IPS-20b (cell line): Measurements from ENCODE around the gene GPR142.

Source experiments
- H3K27ac ChIP-seq: one replicate; pipeline ENCODE4 v1.5.1; 2013; ENCODE audit warnings: low read length
- H3K27me3 ChIP-seq: 2 replicates; pipeline ENCODE4 v1.6.1; 2013; ENCODE audit warnings: mild to moderate bottlenecking, low read length, inconsistent platforms; ENCODE audit not compliant: insufficient read depth
- H3K36me3 ChIP-seq: 2 replicates; pipeline ENCODE4 v1.6.1; 2013; ENCODE audit warnings: low read depth, mild to moderate bottlenecking, inconsistent platforms, low read length, moderate library complexity; ENCODE audit not compliant: insufficient read depth
- H3K4me1 ChIP-seq: 2 replicates; pipeline ENCODE4 v1.6.1; 2013; ENCODE audit warnings: mild to moderate bottlenecking, control low read depth, inconsistent platforms, low read length, moderate library complexity; ENCODE audit not compliant: insufficient read depth
- H3K4me3 ChIP-seq: 2 replicates; pipeline ENCODE4 v1.5.1; 2013; ENCODE audit warnings: mild to moderate bottlenecking, low read length, inconsistent platforms
- H3K9ac ChIP-seq: 2 replicates; pipeline ENCODE4 v1.6.1; 2013; ENCODE audit warnings: low read depth, mild to moderate bottlenecking, inconsistent platforms, low read length, moderate library complexity
- H3K9me3 ChIP-seq: 2 replicates; pipeline ENCODE4 v1.6.1; 2013; ENCODE audit warnings: mild to moderate bottlenecking, low read depth, low read length, inconsistent platforms; ENCODE audit not compliant: insufficient read depth

Gene GPR142

GRCh38 chr17:74334393-74335039, 32.8 kb upstream of the GPR142 start:
- Histone ChIP-seq H3K27me3 (no peaks in the 10 kb centered on the region), H3K4me3 (no peak overlapping the region), H3K9me3 (no peaks in the 10 kb centered on the region), H3K36me3 (no peaks in the 10 kb centered on the region), H3K9ac (no peak overlapping the region), H3K4me1 (peaks cover 8% of the 10 kb centered on the region; the same call in 1 of the 2 replicates), H3K27ac (no peak overlapping the region)

- no peaks in the 10 kb centered on the region for H3K27me3 ChIP-seq
- no peak overlapping the region for H3K9ac ChIP-seq
- H3K4me1 ChIP-seq = peaks cover 8% of the 10 kb centered on the region; the same call in 1 of the 2 replicates
- H3K9me3 ChIP-seq = no peaks in the 10 kb centered on the region
- peak overlapping the region; percentile 48 for H3K27ac ChIP-seq
- no peaks in the 10 kb centered on the region for H3K36me3 ChIP-seq
- H3K4me3 ChIP-seq = no peak overlapping the region
These were observed 31.7 kb upstream of the GPR142 start for GRCh38 chr17:74335529-74336062.

- H3K27ac ChIP-seq = no peak overlapping the region
- no peak overlapping the region for H3K9ac ChIP-seq
- H3K4me1 ChIP-seq = peaks cover 8% of the 10 kb centered on the region; the same call in 1 of the 2 replicates
- no peaks in the 10 kb centered on the region for H3K27me3 ChIP-seq
- no peaks in the 10 kb centered on the region for H3K36me3 ChIP-seq
- H3K9me3 ChIP-seq = no peaks in the 10 kb centered on the region
- H3K4me3 ChIP-seq = no peak overlapping the region
These were observed 31.0 kb upstream of the GPR142 start for GRCh38 chr17:74336307-74336706.

- no peaks in the 10 kb centered on the region for H3K27me3 ChIP-seq
- H3K4me1 ChIP-seq = peaks cover 3% of the 10 kb centered on the region; the same call in 1 of the 2 replicates
- no peaks in the 10 kb centered on the region for H3K36me3 ChIP-seq
- H3K9ac ChIP-seq = no peak overlapping the region; the same call in 1 of the 2 replicates
- no peaks in the 10 kb centered on the region for H3K9me3 ChIP-seq
- H3K4me3 ChIP-seq = no peak overlapping the region
- H3K27ac ChIP-seq = no peak overlapping the region
These were observed 29.3 kb upstream of the GPR142 start for GRCh38 chr17:74337834-74338500.

GRCh38 chr17:74339537-74340195, 27.6 kb upstream of the GPR142 start:
- Histone ChIP-seq H3K27me3 (no peaks in the 10 kb centered on the region), H3K9ac (no peak overlapping the region), H3K27ac (no peak overlapping the region), H3K4me3 (no peak overlapping the region), H3K4me1 (peaks cover 3% of the 10 kb centered on the region; the same call in 1 of the 2 replicates), H3K36me3 (no peaks in the 10 kb centered on the region), H3K9me3 (no peaks in the 10 kb centered on the region)

- Histone ChIP-seq H3K4me3 (no peak overlapping the region), H3K27me3 (no peaks in the 10 kb centered on the region), H3K9ac (no peak overlapping the region), H3K27ac (no peak overlapping the region), H3K4me1 (no peaks in the 10 kb centered on the region; the same call in 1 of the 2 replicates), H3K36me3 (no peaks in the 10 kb centered on the region), H3K9me3 (no peaks in the 10 kb centered on the region)
These were observed 26.8 kb upstream of the GPR142 start for GRCh38 chr17:74340470-74341023.

GRCh38 chr17:74342224-74342623, 25.1 kb upstream of the GPR142 start:
- no peaks in the 10 kb centered on the region for H3K9me3 ChIP-seq

GRCh38 chr17:74343121-74343520, 24.2 kb upstream of the GPR142 start:
- peaks cover 5% of the 10 kb centered on the region for H3K27me3 ChIP-seq

More at GRCh38 chr17:74342224-74342623, 25.1 kb upstream of the GPR142 start:
- H3K4me3 ChIP-seq = no peak overlapping the region
- no peaks in the 10 kb centered on the region for H3K36me3 ChIP-seq
- no peaks in the 10 kb centered on the region for H3K27me3 ChIP-seq
- H3K9ac ChIP-seq = no peak overlapping the region
- no peaks in the 10 kb centered on the region; the same call in 1 of the 2 replicates for H3K4me1 ChIP-seq
- no peak overlapping the region for H3K27ac ChIP-seq

GRCh38 chr17:74343526-74344284, 23.6 kb upstream of the GPR142 start:
- Histone ChIP-seq H3K9ac (no peak overlapping the region), H3K36me3 (no peaks in the 10 kb centered on the region), H3K27ac (no peak overlapping the region), H3K9me3 (no peaks in the 10 kb centered on the region), H3K4me3 (no peak overlapping the region), H3K27me3 (peaks cover 11% of the 10 kb centered on the region), H3K4me1 (no peaks in the 10 kb centered on the region; the same call in 1 of the 2 replicates)

More at GRCh38 chr17:74343121-74343520, 24.2 kb upstream of the GPR142 start:
- Histone ChIP-seq H3K9ac (no peak overlapping the region), H3K9me3 (no peaks in the 10 kb centered on the region), H3K4me3 (no peak overlapping the region), H3K36me3 (no peaks in the 10 kb centered on the region), H3K27ac (no peak overlapping the region), H3K4me1 (no peaks in the 10 kb centered on the region; the same call in 1 of the 2 replicates)

GRCh38 chr17:74344658-74345057, 22.6 kb upstream of the GPR142 start:
- H3K4me3 ChIP-seq = no peak overlapping the region
- no peaks in the 10 kb centered on the region for H3K9me3 ChIP-seq
- H3K4me1 ChIP-seq = no peaks in the 10 kb centered on the region; the same call in 1 of the 2 replicates
- no peaks in the 10 kb centered on the region for H3K36me3 ChIP-seq
- H3K9ac ChIP-seq = no peak overlapping the region
- peaks cover 18% of the 10 kb centered on the region for H3K27me3 ChIP-seq
- H3K27ac ChIP-seq = no peak overlapping the region
